ENCODE measurements around the gene SULT1C4.
"Not testable (repeated sequence)": the region's sequence is repeated elsewhere in the genome, so short reads cannot be mapped to it uniquely, and the experiment has no call there.

Gene SULT1C4

DNA sequence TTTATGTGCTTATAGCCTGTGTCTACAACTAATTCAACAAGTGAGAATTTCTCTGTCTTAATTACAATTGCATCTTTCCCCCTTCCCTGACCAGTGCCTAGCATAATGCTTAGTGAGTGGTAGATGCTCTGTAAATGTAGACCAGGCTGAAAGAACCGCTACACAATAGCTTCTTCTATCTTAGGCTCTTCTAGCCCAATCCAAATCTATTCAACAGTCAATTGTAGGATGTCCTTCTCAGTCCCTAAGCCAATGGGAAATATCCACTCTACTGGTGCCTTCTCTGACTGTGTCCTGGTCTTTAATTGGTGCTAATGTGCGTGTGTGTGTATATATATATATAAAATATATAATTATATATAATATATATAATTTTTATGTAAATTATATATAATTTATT, 37.2 kb downstream of the SULT1C4 start:
- in situ Hi-C loops (cut with MboI; ENCODE audit: low sequenced_read_pairs, unreplicated experiment) = no loop called here
- no peak for DNase-seq (ENCODE audit: low spot score)
- TF ChIP-seq, protein P1, sequence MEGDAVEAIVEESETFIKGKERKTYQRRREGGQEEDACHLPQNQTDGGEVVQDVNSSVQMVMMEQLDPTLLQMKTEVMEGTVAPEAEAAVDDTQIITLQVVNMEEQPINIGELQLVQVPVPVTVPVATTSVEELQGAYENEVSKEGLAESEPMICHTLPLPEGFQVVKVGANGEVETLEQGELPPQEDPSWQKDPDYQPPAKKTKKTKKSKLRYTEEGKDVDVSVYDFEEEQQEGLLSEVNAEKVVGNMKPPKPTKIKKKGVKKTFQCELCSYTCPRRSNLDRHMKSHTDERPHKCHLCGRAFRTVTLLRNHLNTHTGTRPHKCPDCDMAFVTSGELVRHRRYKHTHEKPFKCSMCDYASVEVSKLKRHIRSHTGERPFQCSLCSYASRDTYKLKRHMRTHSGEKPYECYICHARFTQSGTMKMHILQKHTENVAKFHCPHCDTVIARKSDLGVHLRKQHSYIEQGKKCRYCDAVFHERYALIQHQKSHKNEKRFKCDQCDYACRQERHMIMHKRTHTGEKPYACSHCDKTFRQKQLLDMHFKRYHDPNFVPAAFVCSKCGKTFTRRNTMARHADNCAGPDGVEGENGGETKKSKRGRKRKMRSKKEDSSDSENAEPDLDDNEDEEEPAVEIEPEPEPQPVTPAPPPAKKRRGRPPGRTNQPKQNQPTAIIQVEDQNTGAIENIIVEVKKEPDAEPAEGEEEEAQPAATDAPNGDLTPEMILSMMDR (IDR thresholded peaks at IDR 0.05; ENCODE audit: borderline replicate concordance, control extremely low read depth, extremely low read depth, insufficient read depth, missing control alignments) = no peak

DNA sequence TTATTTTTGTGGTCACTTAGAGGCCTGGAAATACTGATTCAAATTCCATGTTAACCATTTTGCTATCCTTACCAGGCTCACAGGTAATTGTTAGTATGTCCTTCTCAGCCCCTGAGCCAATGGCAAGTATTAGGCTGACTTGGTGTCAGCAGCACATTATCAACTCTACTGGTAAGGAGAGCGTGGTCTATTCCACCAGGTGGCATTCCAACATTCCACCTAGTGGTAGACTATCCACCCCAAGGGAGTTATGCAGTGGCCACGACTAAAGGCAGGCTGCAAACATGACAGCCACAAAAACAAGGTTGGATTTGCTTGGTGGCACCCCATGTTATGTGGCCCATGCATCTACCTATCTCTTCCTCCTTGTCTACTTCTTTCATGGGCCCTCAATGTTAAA, 39.5 kb downstream of the SULT1C4 start:
- no peak for DNase-seq (ENCODE audit: low spot score)
- in situ Hi-C loops (cut with MboI; ENCODE audit: low sequenced_read_pairs, unreplicated experiment) = no loop called here
- TF ChIP-seq, protein P1 (IDR thresholded peaks at IDR 0.05; ENCODE audit: borderline replicate concordance, control extremely low read depth, extremely low read depth, insufficient read depth, missing control alignments) = peak; percentile 10

DNA sequence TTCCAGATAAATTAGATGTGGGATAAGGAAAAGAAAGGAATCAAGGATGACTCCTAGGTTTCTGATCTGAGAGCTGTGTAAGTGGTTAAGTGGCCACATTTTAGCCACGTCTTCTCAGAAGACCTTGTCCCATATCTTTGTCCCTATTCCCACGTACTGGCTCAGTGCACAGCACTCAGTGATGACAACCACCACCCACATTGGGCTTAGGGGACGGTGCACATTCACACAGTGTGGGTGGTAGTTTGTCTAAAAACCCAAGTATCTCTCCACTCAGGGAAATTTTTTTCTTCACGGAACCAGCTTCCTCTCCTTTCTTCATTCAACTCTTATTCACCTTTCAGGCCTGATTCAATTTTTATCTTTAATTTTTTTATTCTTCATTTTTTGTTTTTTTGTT, 40.7 kb downstream of the SULT1C4 start:
- DNase-seq (ENCODE audit: low spot score) = no peak
- in situ Hi-C loops (cut with MboI; ENCODE audit: low sequenced_read_pairs, unreplicated experiment) = no loop called here
- TF ChIP-seq, protein P1 (IDR thresholded peaks at IDR 0.05; ENCODE audit: borderline replicate concordance, control extremely low read depth, extremely low read depth, insufficient read depth, missing control alignments) = no peak

DNA sequence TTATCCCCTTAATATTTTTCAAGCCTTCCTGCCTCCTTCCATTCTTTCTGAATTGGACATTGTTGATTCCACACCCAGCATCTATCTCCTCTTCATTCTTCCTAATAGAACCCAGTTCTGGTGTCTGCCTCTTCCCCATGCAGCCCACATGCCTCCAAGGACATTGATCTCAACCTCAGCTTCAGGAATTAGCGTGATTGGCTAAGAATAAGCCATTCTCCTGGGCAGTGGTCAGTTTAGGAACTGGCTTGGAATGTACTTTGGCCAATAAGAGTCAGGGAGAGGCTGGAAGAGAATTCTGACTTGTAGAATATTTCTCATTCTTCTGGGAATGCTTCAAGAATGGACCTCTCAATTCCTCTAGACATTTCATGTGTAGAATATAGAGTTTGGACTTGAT, 45.3 kb downstream of the SULT1C4 start:
- no peak for DNase-seq (ENCODE audit: low spot score)
- in situ Hi-C loops (cut with MboI; ENCODE audit: low sequenced_read_pairs, unreplicated experiment) = no loop called here
- TF ChIP-seq, protein P1 (IDR thresholded peaks at IDR 0.05; ENCODE audit: borderline replicate concordance, control extremely low read depth, extremely low read depth, insufficient read depth, missing control alignments) = no peak

DNA sequence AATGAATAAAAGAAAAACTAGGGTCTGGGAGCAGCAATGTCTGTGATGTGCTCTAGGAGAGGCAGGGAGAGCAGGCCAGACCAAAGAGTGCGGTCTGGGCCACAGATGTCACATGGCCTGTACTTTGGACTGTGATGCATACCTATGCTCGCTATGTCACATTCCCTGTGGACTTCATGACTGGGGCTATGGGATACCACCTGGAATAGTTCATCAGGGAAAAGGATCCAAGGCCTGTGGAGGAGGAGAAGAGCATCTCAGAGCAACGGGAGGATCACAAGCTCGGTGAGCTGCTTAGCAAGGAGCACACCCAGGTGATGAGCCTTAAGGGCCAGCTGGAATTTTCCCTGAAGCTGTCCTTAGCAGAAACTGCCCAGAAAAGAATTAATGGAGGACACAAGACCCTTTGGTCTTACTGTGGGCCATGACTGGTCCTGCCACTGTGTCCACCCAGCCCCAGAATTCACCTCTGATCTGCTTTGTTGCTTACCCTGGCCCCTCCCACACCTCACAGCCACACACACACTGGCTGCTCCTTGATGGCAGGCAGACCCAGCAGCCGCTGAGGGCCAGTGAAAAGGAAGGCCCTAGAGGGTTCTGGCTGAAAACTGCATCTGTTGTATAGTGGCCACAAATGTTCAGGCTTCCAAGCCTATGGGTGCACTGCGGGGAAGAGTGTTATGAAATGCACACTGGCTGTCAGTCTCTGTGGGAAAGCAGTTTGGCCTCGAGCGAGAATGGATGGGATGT, 45.9 kb downstream of the SULT1C4 start:
- TF ChIP-seq, protein P1 (IDR thresholded peaks at IDR 0.05; ENCODE audit: borderline replicate concordance, control extremely low read depth, extremely low read depth, insufficient read depth, missing control alignments) = no peak
- in situ Hi-C loops (cut with MboI; ENCODE audit: low sequenced_read_pairs, unreplicated experiment) = no loop called here
- DNase-seq (ENCODE audit: low spot score) = no peak

DNA sequence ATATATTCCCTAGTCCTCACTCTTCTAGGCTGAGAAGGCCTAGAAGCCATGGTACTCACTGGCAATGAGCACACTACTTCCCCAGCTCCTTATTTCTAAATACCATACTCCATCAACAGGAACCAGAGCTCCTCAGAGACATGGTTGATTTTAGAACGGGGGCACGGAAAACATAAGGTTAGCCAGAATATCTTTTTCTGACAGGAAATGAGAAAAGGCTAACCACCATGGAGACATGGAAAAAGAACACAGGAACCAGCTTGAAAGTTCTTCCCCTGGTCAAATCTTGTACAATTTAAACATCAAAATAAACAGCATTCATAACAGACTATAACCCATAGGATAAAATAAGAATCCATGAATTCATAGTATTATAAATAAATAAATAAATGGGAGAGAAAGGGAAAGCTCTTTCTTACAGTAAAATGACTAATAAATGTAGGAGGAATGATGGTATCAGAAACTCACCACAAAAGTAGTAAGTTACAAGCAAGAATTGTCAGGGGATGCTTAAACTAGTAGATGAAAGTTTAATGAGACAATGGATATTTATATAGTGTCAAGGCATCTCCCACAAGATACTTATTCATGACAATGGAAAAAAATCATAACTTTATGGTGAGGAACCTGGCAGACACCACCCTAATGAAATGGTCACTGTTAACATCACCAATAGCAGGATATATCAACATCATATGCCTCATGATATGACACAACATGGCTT, 50.7 kb downstream of the SULT1C4 start:
- TF ChIP-seq, protein P1 (IDR thresholded peaks at IDR 0.05; ENCODE audit: borderline replicate concordance, control extremely low read depth, extremely low read depth, insufficient read depth, missing control alignments) = no peak
- in situ Hi-C loops (cut with MboI; ENCODE audit: low sequenced_read_pairs, unreplicated experiment) = no loop called here
- DNase-seq (ENCODE audit: low spot score) = no peak

DNA sequence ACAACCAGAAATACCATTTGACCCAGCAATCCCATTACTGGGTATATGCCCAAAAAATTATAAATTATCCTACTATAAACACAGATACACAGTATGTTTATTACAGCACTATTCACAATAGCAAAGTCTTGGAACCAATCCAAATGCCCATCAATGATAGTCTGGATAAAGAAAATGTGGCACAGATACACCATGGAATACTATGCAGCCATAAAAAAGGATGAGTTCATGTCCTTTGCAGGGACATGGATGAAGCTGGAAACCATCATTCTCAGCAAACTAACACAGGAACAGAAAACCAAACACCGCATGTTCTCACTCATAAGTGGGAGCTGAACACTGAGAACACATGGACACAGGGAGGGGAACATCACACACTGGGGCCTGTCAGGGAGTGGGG, 57.8 kb downstream of the SULT1C4 start:
- DNase-seq (ENCODE audit: low spot score); in situ Hi-C loops (cut with MboI; ENCODE audit: low sequenced_read_pairs, unreplicated experiment): not testable (repeated sequence)
